Head of caudate nucleus (tissue), 42 donors: Measurements from ENCODE around the gene DAP.

Experiments
- DNase-seq, 42 donors: peaks; one replicate each; pipeline versions ENCODE4 v3.0.0 to v3.0.0-alpha.2; 2020 to 2021; ENCODE audit warnings: mixed read lengths in 7 of 42
- intact Hi-C: fragments of 100-400 bp; cut with DNase I; formaldehyde crosslinking; loops from one replicate; pipeline ENCODE4 v1.15.0; 2022

DAP gene

GRCh38 chr5:10762776-10763500 is 1.9 kb upstream of the DAP start:
- intact Hi-C loops, result no loop called here

GRCh38 chr5:10761933-10762775 is 1.1 kb upstream of the DAP start:
- peak in 23 of 42 donors; percentile 13 to 57 (median 30) for DNase-seq
- intact Hi-C loops, result no loop called here

More at GRCh38 chr5:10762776-10763500, 1.9 kb upstream of the DAP start:
- peak in 1 of 42 donors; percentile 20 for DNase-seq

GRCh38 chr5:10760921-10761184 is 181 bp downstream of the DAP start:
- peak in 1 of 42 donors; percentile 6 for DNase-seq
- intact Hi-C loops, result no loop called here

GRCh38 chr5:10760096-10760920 is 726 bp downstream of the DAP start:
- peak in 40 of 42 donors; percentile 18 to 75 (median 52) for DNase-seq
- intact Hi-C loops, result no loop called here

GRCh38 chr5:10759111-10759510 is 1.9 kb downstream of the DAP start:
- peak in 1 of 42 donors; percentile 36 for DNase-seq
- intact Hi-C loops, result no loop called here

- intact Hi-C loops, result no loop called here
Measured at GRCh38 chr5:10757922-10758555, 3.0 kb downstream of the DAP start.

GRCh38 chr5:10757043-10757442 is 4.0 kb downstream of the DAP start:
- intact Hi-C loops, result no loop called here
- DNase-seq, result no peak

More at GRCh38 chr5:10757922-10758555, 3.0 kb downstream of the DAP start:
- no peak for DNase-seq

GRCh38 chr5:10756549-10756948 is 4.5 kb downstream of the DAP start:
- intact Hi-C loops, result no loop called here
- no peak for DNase-seq

- no peak for DNase-seq
- intact Hi-C loops, result no loop called here
Measured at GRCh38 chr5:10753178-10753577, 7.9 kb downstream of the DAP start.

- intact Hi-C loops, result no loop called here
- no peak for DNase-seq
Measured at GRCh38 chr5:10752451-10752850, 8.6 kb downstream of the DAP start.

GRCh38 chr5:10750909-10751308 is 10.1 kb downstream of the DAP start:
- intact Hi-C loops, result no loop called here
- DNase-seq, result no peak

GRCh38 chr5:10747678-10748622 is 13.1 kb downstream of the DAP start:
- intact Hi-C loops, result no loop called here
- DNase-seq, result no peak

GRCh38 chr5:10746711-10747110 is 14.3 kb downstream of the DAP start:
- intact Hi-C loops, result no loop called here
- DNase-seq, result peak in 5 of 42 donors; percentile 24 to 52 (median 32)

- intact Hi-C loops, result no loop called here
Measured at GRCh38 chr5:10745133-10745532, 15.9 kb downstream of the DAP start.

GRCh38 chr5:10744681-10745080 is 16.4 kb downstream of the DAP start:
- intact Hi-C loops, result no loop called here
- DNase-seq, result no peak

More at GRCh38 chr5:10745133-10745532, 15.9 kb downstream of the DAP start:
- DNase-seq, result no peak

- intact Hi-C loops, result no loop called here
- DNase-seq, result no peak
Measured at GRCh38 chr5:10743951-10744350, 17.1 kb downstream of the DAP start.

GRCh38 chr5:10743526-10743925 is 17.5 kb downstream of the DAP start:
- no peak for DNase-seq
- intact Hi-C loops, result no loop called here

GRCh38 chr5:10741661-10742060 is 19.4 kb downstream of the DAP start:
- DNase-seq, result no peak
- intact Hi-C loops, result no loop called here
